HAP-1 (cell line): ENCODE data around the gene AMIGO1.

Experiments
- DNase-seq, 2 experiments: peaks; one replicate each; pipeline ENCODE4 v3.0.0-alpha.2; 2016 to 2020; ENCODE audit warnings: low spot score in 2 of 2
- H3K27me3 ChIP-seq: fragments of 250-450 bp; sonication (Bioruptor Pico); 2 replicates; pipeline ENCODE4 v1.5.1; 2020; ENCODE audit warnings: low read depth, mild to moderate bottlenecking, moderate library complexity
- H3K36me3 ChIP-seq: fragments of 250-450 bp; sonication (Bioruptor Pico); replicated peaks from 2 replicates; pipeline ENCODE4 v1.5.1; 2020; ENCODE audit warnings: mild to moderate bottlenecking
- H3K4me1 ChIP-seq: fragments of 250-450 bp; sonication (Bioruptor Pico); 2 replicates; pipeline ENCODE4 v1.5.1; 2020; ENCODE audit warnings: mild to moderate bottlenecking
- H3K4me3 ChIP-seq: fragments of 250-450 bp; sonication (Bioruptor Pico); 2 replicates; pipeline ENCODE4 v1.5.1; 2020; ENCODE audit warnings: mild to moderate bottlenecking, moderate library complexity
- H3K9me3 ChIP-seq: fragments of 250-450 bp; sonication (Bioruptor Pico); 2 replicates; pipeline ENCODE4 v1.5.1; 2020; ENCODE audit warnings: mild to moderate bottlenecking, moderate library complexity
- in situ Hi-C: fragments of 300-500 bp; cut with MboI; formaldehyde crosslinking; loops from 3 replicates; pipeline ENCODE4 v1.14.3; 2020; ENCODE audit warnings: low sequenced_read_pairs, inconsistent platforms, mixed read lengths

Gene AMIGO1

GRCh38 chr1:109504974-109505373, 4.6 kb downstream of the AMIGO1 start:
- in situ Hi-C loops, result no loop called here
- no peak for DNase-seq
- Histone ChIP-seq H3K4me3 (no peak overlapping the region), H3K36me3 (peaks cover 8% of the 10 kb centered on the region), H3K9me3 (no peaks in the 10 kb centered on the region), H3K27me3 (no peaks in the 10 kb centered on the region), H3K4me1 (peaks cover 6% of the 10 kb centered on the region)

- Histone ChIP-seq H3K27me3 (no peaks in the 10 kb centered on the region), H3K4me3 (no peak overlapping the region), H3K9me3 (no peaks in the 10 kb centered on the region), H3K4me1 (peaks cover 2% of the 10 kb centered on the region; the same call in 1 of the 2 replicates), H3K36me3 (peaks cover 8% of the 10 kb centered on the region)
- no peak for DNase-seq
- in situ Hi-C loops, result no loop called here
Observed at GRCh38 chr1:109503935-109504334, 5.6 kb downstream of the AMIGO1 start.

DNA sequence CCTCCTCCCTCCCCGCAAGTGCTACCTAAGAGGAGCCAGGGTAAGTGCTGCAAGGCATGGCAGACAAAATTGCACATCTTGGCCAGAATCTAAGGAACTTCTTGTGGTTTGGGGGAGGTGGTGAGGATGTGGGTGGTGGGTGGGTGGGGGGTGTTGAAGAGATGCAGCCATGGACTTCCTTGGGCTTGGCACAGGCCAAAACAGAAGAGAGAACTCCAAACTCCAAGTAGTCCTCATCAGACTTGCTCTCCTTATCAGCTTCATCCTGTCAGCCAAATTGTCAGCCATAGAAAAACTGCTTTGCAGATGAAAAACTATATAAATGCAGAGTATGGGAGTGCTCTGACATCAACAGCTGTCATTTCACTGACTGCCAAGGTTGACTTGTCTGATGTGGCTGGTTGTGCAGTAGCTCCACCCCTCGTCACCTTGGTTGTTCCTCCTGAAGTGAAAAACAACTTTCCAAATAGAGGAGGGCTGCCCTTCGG, 7.1 kb downstream of the AMIGO1 start:
- Histone ChIP-seq H3K9me3 (no peaks in the 10 kb centered on the region), H3K36me3 (peaks cover 10% of the 10 kb centered on the region), H3K27me3 (no peaks in the 10 kb centered on the region), H3K4me1 (no peaks in the 10 kb centered on the region), H3K4me3 (no peak overlapping the region)
- in situ Hi-C loops, result no loop called here
- no peak for DNase-seq

GRCh38 chr1:109501644-109502363, 7.7 kb downstream of the AMIGO1 start:
- H3K4me1 ChIP-seq, result no peaks in the 10 kb centered on the region
- H3K36me3 ChIP-seq, result peaks cover 10% of the 10 kb centered on the region
- H3K4me3 ChIP-seq, result no peak overlapping the region
- in situ Hi-C loops, result no loop called here
- DNase-seq, result no peak
- H3K27me3 ChIP-seq, result no peaks in the 10 kb centered on the region
- H3K9me3 ChIP-seq, result no peaks in the 10 kb centered on the region

DNA sequence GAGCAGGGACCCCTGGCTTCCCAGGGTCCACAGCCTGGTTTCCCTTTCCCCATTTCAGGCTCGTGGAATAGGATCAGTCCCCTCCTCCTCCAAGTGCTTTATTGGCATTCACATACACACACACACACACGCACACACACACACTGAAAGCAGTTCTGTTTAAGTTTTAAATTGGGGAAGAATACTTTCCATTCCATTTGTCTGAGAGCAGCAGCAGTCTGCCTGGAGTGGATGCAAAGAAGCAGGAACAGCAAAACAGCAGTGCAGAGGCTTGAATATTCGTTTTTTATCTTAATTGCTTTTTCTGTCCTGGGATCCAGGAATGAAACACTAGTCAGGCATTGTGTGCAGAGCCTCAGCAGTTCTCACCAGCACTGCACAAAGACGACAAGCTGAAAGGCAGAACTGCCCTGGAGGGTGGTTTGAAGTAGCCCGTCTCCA, 8.6 kb downstream of the AMIGO1 start:
- Histone ChIP-seq H3K36me3 (peaks cover 14% of the 10 kb centered on the region), H3K9me3 (no peaks in the 10 kb centered on the region), H3K4me3 (no peak overlapping the region), H3K27me3 (no peaks in the 10 kb centered on the region), H3K4me1 (no peaks in the 10 kb centered on the region)
- DNase-seq, result no peak
- in situ Hi-C loops, result no loop called here

- peak in 1 of 2 experiments; percentile 67 for DNase-seq
- Histone ChIP-seq H3K9me3 (no peaks in the 10 kb centered on the region), H3K27me3 (no peaks in the 10 kb centered on the region), H3K4me1 (0 out of 2 replicates have a peak, but pooled peaks cover 2% of the 10 kb centered on the region), H3K36me3 (peaks cover 14% of the 10 kb centered on the region), H3K4me3 (no peak overlapping the region)
- in situ Hi-C loops, result loop anchor here (5.0 kb wide), 1 partner anchor 32 kb away; no protein-coding TSS in a partner anchor
Observed at GRCh38 chr1:109499661-109500536, 9.6 kb downstream of the AMIGO1 start.

DNA sequence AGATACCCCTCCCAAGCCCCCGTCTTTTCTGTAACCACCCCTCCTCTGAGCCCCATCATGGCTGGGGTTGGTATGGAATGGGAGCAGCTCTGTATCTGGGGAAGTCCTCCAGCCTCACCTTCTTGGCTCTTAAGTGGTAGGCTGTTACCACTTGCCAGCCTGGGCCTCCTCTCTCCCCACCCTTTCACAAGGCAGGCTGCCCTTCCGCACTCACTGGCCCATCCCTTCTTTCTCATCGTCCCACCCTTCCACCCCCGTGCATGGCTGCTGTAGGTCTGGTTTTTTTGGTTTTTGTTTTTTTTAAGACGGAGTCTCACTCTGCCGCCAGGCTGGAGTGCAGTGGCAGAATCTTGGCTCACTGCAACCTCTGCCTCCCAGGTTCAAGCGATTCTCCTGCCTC, 10.4 kb downstream of the AMIGO1 start:
- Histone ChIP-seq H3K4me3 (no peak overlapping the region), H3K4me1 (0 out of 2 replicates have a peak, but pooled peaks cover 4% of the 10 kb centered on the region), H3K27me3 (no peaks in the 10 kb centered on the region), H3K36me3 (peaks cover 14% of the 10 kb centered on the region), H3K9me3 (no peaks in the 10 kb centered on the region)
- no peak for DNase-seq
- in situ Hi-C loops, result loop anchor here (5.0 kb wide), 1 partner anchor 33 kb away; no protein-coding TSS in a partner anchor

GRCh38 chr1:109498161-109498801, 11.2 kb downstream of the AMIGO1 start:
- peaks cover 14% of the 10 kb centered on the region for H3K36me3 ChIP-seq

GRCh38 chr1:109497449-109498160, 11.9 kb downstream of the AMIGO1 start:
- Histone ChIP-seq H3K27me3 (no peaks in the 10 kb centered on the region), H3K36me3 (peaks cover 14% of the 10 kb centered on the region), H3K4me1 (peaks cover 7% of the 10 kb centered on the region; the same call in 1 of the 2 replicates), H3K4me3 (no peak overlapping the region), H3K9me3 (no peaks in the 10 kb centered on the region)
- DNase-seq, result no peak
- in situ Hi-C loops, result loop anchor here (5.0 kb wide), 1 partner anchor 35 kb away; no protein-coding TSS in a partner anchor

More at GRCh38 chr1:109498161-109498801, 11.2 kb downstream of the AMIGO1 start:
- no peak overlapping the region for H3K4me3 ChIP-seq
- peaks cover 7% of the 10 kb centered on the region; the same call in 1 of the 2 replicates for H3K4me1 ChIP-seq
- H3K27me3 ChIP-seq, result no peaks in the 10 kb centered on the region
- peak in 1 of 2 experiments; percentile 63 for DNase-seq
- no peaks in the 10 kb centered on the region for H3K9me3 ChIP-seq
- in situ Hi-C loops, result loop anchor here (5.0 kb wide), 1 partner anchor 34 kb away; no protein-coding TSS in a partner anchor

DNA sequence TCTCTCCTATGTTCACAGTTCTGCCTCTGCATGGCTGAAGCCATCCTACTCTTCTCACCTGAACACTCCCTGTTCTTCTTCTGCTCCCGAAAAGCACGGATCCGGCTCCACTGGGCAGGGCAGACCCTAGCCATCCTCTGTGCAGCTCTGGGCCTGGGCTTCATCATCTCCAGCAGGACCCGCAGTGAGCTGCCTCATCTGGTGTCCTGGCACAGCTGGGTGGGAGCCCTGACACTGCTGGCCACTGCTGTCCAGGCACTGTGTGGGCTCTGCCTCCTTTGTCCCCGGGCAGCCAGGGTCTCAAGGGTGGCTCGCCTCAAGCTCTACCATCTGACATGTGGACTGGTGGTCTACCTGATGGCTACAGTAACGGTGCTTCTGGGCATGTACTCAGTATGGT, 13.8 kb downstream of the AMIGO1 start:
- no peak for DNase-seq
- in situ Hi-C loops, result loop anchor here (5.0 kb wide), 1 partner anchor 37 kb away; no protein-coding TSS in a partner anchor
- no peaks in the 10 kb centered on the region for H3K9me3 ChIP-seq
- H3K27me3 ChIP-seq, result no peaks in the 10 kb centered on the region
- H3K4me3 ChIP-seq, result no peak overlapping the region
- H3K36me3 ChIP-seq, result peaks cover 13% of the 10 kb centered on the region
- peaks cover 7% of the 10 kb centered on the region; the same call in 1 of the 2 replicates for H3K4me1 ChIP-seq

GRCh38 chr1:109493805-109494539, 15.6 kb downstream of the AMIGO1 start, which contains the start of gene CYB561D1:
CYB561D1 (plus strand) TSS chr1:109494094; CDS start chr1:109494140, 46 bp downstream.
- DNase-seq, result peak; percentile 84 to 93
- Histone ChIP-seq H3K4me3 (peak within 1 kb of the TSS; percentile 99), H3K4me1 (peaks cover 7% of the 10 kb centered on the region; the same call in 1 of the 2 replicates), H3K9me3 (no peaks in the 10 kb centered on the region), H3K36me3 (peaks cover 7% of the 10 kb centered on the region; the same call in 1 of the 2 replicates), H3K27me3 (no peaks in the 10 kb centered on the region)
- in situ Hi-C loops, result no loop called here

- Histone ChIP-seq H3K4me1 (peaks cover 7% of the 10 kb centered on the region; the same call in 1 of the 2 replicates), H3K9me3 (no peaks in the 10 kb centered on the region), H3K4me3 (no peak overlapping the region), H3K27me3 (no peaks in the 10 kb centered on the region), H3K36me3 (peaks cover 7% of the 10 kb centered on the region; the same call in 1 of the 2 replicates)
- in situ Hi-C loops, result no loop called here
- DNase-seq, result no peak
Observed at GRCh38 chr1:109493227-109493626, 16.3 kb downstream of the AMIGO1 start.
